Measurements from ENCODE around the gene CPEB3. TPM values are rescaled to one million over a fixed set of nuclear protein-coding genes. Genes with fewer than 3 reads are reported as not detected.

The CPEB3 gene
- total RNA-seq, 1 experiment from 2014 or later, result 2.8 TPM

DNA sequence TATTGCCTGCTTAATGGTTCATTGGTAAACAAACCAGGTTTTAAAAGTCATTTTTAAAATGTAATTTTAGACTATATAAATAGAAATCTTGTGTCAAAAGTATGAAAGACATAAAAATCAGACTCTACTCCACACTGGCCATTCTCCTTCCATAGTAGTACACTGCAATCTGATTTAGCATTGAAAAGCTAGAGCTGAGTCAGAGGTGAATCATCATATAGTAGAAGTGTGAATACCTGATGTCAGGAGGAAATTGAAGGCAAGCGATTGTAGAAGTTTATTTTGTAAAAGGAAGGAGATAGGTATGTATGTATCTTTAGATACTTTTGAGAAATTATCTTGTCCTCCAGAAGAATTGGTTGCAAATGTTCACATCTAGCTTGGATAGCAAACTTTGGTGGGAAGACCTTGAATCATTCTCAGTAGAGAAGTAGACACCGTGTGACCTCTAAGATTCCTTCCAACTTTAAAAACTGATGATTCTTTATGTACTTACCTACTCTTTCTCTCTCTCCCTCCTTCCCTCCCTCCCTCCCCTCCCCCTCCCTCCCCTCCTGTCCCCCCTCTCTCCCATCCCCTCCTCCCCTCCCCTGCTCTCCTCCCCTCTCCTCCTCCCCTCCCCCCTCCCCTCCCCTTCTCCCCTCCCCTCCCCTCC, 279.2 kb downstream of the CPEB3 start:
- TF ChIP-seq, protein P1, sequence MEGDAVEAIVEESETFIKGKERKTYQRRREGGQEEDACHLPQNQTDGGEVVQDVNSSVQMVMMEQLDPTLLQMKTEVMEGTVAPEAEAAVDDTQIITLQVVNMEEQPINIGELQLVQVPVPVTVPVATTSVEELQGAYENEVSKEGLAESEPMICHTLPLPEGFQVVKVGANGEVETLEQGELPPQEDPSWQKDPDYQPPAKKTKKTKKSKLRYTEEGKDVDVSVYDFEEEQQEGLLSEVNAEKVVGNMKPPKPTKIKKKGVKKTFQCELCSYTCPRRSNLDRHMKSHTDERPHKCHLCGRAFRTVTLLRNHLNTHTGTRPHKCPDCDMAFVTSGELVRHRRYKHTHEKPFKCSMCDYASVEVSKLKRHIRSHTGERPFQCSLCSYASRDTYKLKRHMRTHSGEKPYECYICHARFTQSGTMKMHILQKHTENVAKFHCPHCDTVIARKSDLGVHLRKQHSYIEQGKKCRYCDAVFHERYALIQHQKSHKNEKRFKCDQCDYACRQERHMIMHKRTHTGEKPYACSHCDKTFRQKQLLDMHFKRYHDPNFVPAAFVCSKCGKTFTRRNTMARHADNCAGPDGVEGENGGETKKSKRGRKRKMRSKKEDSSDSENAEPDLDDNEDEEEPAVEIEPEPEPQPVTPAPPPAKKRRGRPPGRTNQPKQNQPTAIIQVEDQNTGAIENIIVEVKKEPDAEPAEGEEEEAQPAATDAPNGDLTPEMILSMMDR (IDR thresholded peaks at IDR 0.05; ENCODE audit: unreplicated experiment), result no peak
- no peak overlapping the region for H3K4me3 Mint-ChIP-seq (ENCODE audit: unreplicated experiment)
- intact Hi-C loops (cut with micrococcal nuclease), result no loop called here
- no TSS peak for BruUV-seq (replicated peaks)
- peaks cover 6% of the 10 kb centered on the region for H3K4me1 Mint-ChIP-seq (ENCODE audit: insufficient read depth, unreplicated experiment)
- no peaks in the 10 kb centered on the region for H3K27me3 Mint-ChIP-seq (ENCODE audit: insufficient read depth, unreplicated experiment)
- ChIA-PET CTCF (interaction anchor here (0.6 kb wide), 2 partner anchors 32 to 675 kb away, joined by 3 to 4 read pairs; no protein-coding TSS in a partner anchor), POLR2A (interaction anchor here (1.0 kb wide), 1 partner anchor 227 kb away, joined by 3 read pairs; no protein-coding TSS in a partner anchor)
- peak; percentile 73 for DNase-seq (ENCODE audit: unreplicated experiment)
- H3K27ac Mint-ChIP-seq (ENCODE audit: low read depth, unreplicated experiment), result no peak overlapping the region
- H3K9me3 Mint-ChIP-seq (ENCODE audit: unreplicated experiment), result no peaks in the 10 kb centered on the region
- H3K36me3 Mint-ChIP-seq (ENCODE audit: insufficient read depth, unreplicated experiment), result peaks cover 42% of the 10 kb centered on the region

DNA sequence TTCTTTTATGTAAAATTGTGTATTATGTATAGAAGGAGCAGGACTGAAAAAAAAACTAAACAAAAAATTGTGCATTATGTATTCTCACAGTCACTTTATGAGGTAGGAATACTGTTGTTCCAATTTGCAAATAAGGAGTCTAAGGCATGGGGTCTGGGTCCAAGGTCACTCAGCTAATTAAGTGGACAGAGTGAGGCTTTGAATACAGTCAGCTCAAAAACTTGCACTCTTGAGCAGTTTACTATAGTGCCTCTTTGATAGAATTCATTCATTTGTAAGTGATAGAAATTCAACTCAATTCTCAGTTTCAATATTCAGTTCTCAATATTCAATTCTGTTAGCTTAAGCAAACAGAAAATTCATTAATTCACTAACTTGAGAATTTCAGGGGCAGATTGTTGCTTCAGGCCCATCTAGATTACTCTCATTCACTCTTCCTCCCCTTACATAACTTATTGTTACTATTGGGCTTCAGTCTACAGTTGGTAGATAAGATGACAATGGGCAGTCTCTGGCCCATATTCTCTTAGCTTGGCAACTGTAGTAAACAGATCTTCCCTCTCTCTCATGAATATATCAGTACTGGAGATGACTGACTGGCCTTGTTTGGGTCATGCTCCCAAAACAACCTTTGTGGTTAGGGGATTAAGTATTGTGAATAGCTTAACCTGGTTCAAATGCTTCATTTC, 280.7 kb downstream of the CPEB3 start:
- TF ChIP-seq, protein P1 (IDR thresholded peaks at IDR 0.05; ENCODE audit: unreplicated experiment), result no peak
- H3K27ac Mint-ChIP-seq (ENCODE audit: low read depth, unreplicated experiment), result no peak overlapping the region
- H3K9me3 Mint-ChIP-seq (ENCODE audit: unreplicated experiment), result no peaks in the 10 kb centered on the region
- intact Hi-C loops (cut with micrococcal nuclease), result no loop called here
- H3K4me3 Mint-ChIP-seq (ENCODE audit: unreplicated experiment), result no peak overlapping the region
- H3K4me1 Mint-ChIP-seq (ENCODE audit: insufficient read depth, unreplicated experiment), result peaks cover 6% of the 10 kb centered on the region
- peaks cover 40% of the 10 kb centered on the region for H3K36me3 Mint-ChIP-seq (ENCODE audit: insufficient read depth, unreplicated experiment)
- no peaks in the 10 kb centered on the region for H3K27me3 Mint-ChIP-seq (ENCODE audit: insufficient read depth, unreplicated experiment)
- no TSS peak for BruUV-seq (replicated peaks)
- POLR2A ChIA-PET, result interaction anchor here (0.6 to 0.7 kb wide), 2 partner anchors 11 to 563 kb away, joined by 3 read pairs; no protein-coding TSS in a partner anchor
- no peak for DNase-seq (ENCODE audit: unreplicated experiment)
- CTCF ChIA-PET, result interaction anchor here (0.7 kb wide), 1 partner anchor 154 kb away, joined by 3 read pairs; no protein-coding TSS in a partner anchor

DNA sequence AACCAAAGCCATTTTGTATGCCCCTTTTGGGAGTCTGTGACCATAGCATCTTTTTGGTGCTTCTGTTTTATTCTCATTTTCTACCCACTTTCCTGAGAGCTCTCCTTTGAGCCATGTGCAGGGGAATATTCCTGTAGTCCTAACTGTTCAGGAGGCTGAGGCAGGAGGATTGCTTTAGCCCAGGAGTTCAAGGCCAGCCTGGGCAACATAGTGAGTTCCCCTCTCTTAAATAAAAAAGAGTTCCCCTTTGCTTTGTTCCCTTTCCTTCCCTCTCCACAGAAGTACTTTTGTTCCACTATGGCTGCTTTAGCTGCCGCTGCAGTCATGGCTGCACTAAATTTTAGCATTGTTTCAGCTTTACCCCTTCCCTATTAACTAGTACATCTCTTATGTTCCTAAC, 281.4 kb downstream of the CPEB3 start:
- peaks cover 45% of the 10 kb centered on the region for H3K36me3 Mint-ChIP-seq (ENCODE audit: insufficient read depth, unreplicated experiment)
- intact Hi-C loops (cut with micrococcal nuclease), result no loop called here
- ChIA-PET POLR2A (no interaction called here), CTCF (interaction anchor here (0.6 kb wide), 1 partner anchor 223 kb away, joined by 4 read pairs; no protein-coding TSS in a partner anchor)
- no peak overlapping the region for H3K4me3 Mint-ChIP-seq (ENCODE audit: unreplicated experiment)
- no peaks in the 10 kb centered on the region for H3K27me3 Mint-ChIP-seq (ENCODE audit: insufficient read depth, unreplicated experiment)
- no peak for DNase-seq (ENCODE audit: unreplicated experiment)
- TF ChIP-seq, protein P1 (IDR thresholded peaks at IDR 0.05; ENCODE audit: unreplicated experiment), result no peak
- H3K4me1 Mint-ChIP-seq (ENCODE audit: insufficient read depth, unreplicated experiment), result peaks cover 6% of the 10 kb centered on the region
- no peaks in the 10 kb centered on the region for H3K9me3 Mint-ChIP-seq (ENCODE audit: unreplicated experiment)
- no TSS peak for BruUV-seq (replicated peaks)
- no peak overlapping the region for H3K27ac Mint-ChIP-seq (ENCODE audit: low read depth, unreplicated experiment)

DNA sequence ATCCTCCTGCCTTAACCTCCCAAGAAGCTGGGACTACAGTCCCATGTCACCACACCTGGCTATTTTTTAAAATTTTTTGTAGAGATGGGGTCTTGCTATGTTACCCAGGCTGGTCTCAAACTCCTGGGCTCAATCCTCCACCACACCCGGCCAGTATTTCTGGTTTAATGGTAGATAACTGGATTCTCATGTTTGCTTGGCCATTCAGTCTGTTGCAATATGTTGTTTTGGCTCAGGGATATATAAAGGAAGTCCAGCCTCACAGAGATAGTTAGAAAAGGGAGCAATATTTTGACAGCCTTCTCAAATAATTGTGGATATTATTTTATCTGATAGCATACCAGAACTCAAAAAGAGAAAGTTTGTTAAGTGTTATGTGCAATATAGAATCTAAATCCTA, 284.9 kb downstream of the CPEB3 start:
- intact Hi-C loops (cut with micrococcal nuclease), result no loop called here
- Mint-ChIP-seq H3K27ac (ENCODE audit: low read depth, unreplicated experiment) (no peak overlapping the region), H3K4me1 (ENCODE audit: insufficient read depth, unreplicated experiment) (no peaks in the 10 kb centered on the region), H3K27me3 (ENCODE audit: insufficient read depth, unreplicated experiment) (no peaks in the 10 kb centered on the region), H3K36me3 (ENCODE audit: insufficient read depth, unreplicated experiment) (peaks cover 43% of the 10 kb centered on the region), H3K9me3 (ENCODE audit: unreplicated experiment) (peaks cover 5% of the 10 kb centered on the region), H3K4me3 (ENCODE audit: unreplicated experiment) (no peak overlapping the region)
- TF ChIP-seq, protein P1 (IDR thresholded peaks at IDR 0.05; ENCODE audit: unreplicated experiment), result no peak
- POLR2A ChIA-PET, result no interaction called here
- CTCF ChIA-PET, result interaction anchor here (0.7 kb wide), 1 partner anchor 47 kb away, joined by 3 read pairs; no protein-coding TSS in a partner anchor
- no peak for DNase-seq (ENCODE audit: unreplicated experiment)
- no TSS peak for BruUV-seq (replicated peaks)
